Fibroblast of lung (primary cell): ENCODE results near the gene IZUMO2. TPM values are rescaled to one million over a fixed set of nuclear protein-coding genes. Genes with fewer than 3 reads are reported as not detected.

Experiments
- DNase-seq, 2 donors: peaks; one replicate each; pipeline versions ENCODE4 v3.0.0 to v3.0.0-alpha.2; 2010; ENCODE audit warnings: low read depth in 2 of 2
- H2AFZ ChIP-seq: 2 replicates; pipeline ENCODE4 v1.5.1; 2012; ENCODE audit warnings: low read length, control low read depth, inconsistent platforms
- H3K27ac ChIP-seq: 2 replicates; pipeline ENCODE4 v1.5.1; 2011; ENCODE audit warnings: low read length, control low read depth; ENCODE audit not compliant: insufficient read depth
- H3K27me3 ChIP-seq: 2 replicates; pipeline ENCODE4 v1.5.1; 2011; ENCODE audit warnings: mild to moderate bottlenecking, low read length; ENCODE audit not compliant: control insufficient read depth, insufficient read depth
- H3K36me3 ChIP-seq: 2 replicates; pipeline ENCODE4 v1.5.1; 2011; ENCODE audit warnings: low read length; ENCODE audit not compliant: control insufficient read depth, insufficient read depth
- H3K4me1 ChIP-seq: 2 replicates; pipeline ENCODE4 v1.5.1; 2011; ENCODE audit warnings: low read length; ENCODE audit not compliant: control insufficient read depth, insufficient read depth; ENCODE audit errors: extremely low read depth
- H3K4me2 ChIP-seq: 2 replicates; pipeline ENCODE4 v1.5.1; 2011; ENCODE audit warnings: low read length, control low read depth; ENCODE audit not compliant: insufficient read depth; ENCODE audit errors: extremely low read depth
- H3K4me3 ChIP-seq, 4 experiments: fragments of 200-600 bp in 1 of 4; sonication (generic) in 1 of 4; replicated peaks in 1 of 4; 2 replicates each; pipeline ENCODE4 v1.5.1; 2011 to 2016; ENCODE audit warnings: low read length in 4 of 4, low read depth in 3 of 4, mild to moderate bottlenecking in 3 of 4, control low read depth in 2 of 4, inconsistent platforms in 1 of 4, mixed read lengths in 1 of 4; ENCODE audit not compliant: insufficient read depth in 1 of 4; ENCODE audit errors: control extremely low read depth in 1 of 4
- H3K79me2 ChIP-seq: 2 replicates; pipeline ENCODE4 v1.5.1; 2012; ENCODE audit warnings: mild to moderate bottlenecking, low read length, inconsistent platforms; ENCODE audit not compliant: control insufficient read depth, insufficient read depth
- H3K9ac ChIP-seq: 2 replicates; pipeline ENCODE4 v1.5.1; 2011; ENCODE audit warnings: mild to moderate bottlenecking, low read length, control low read depth; ENCODE audit not compliant: insufficient read depth
- H3K9me3 ChIP-seq: 2 replicates; pipeline ENCODE4 v1.5.1; 2012; ENCODE audit warnings: low read depth, low read length; ENCODE audit not compliant: control insufficient read depth, insufficient read depth
- H4K20me1 ChIP-seq: 2 replicates; pipeline ENCODE4 v1.5.1; 2011; ENCODE audit warnings: low read length; ENCODE audit not compliant: control insufficient read depth, insufficient read depth; ENCODE audit errors: extremely low read depth
- CTCF ChIP-seq, 2 donors: IDR thresholded peaks in 1 of 2; conservative IDR thresholded peaks in 1 of 2; 1 replicate in 1 of 2; 2 replicates in 1 of 2; pipeline ENCODE4 v1.5.1; 2011 to 2012; ENCODE audit warnings: low read length in 2 of 2, control low read depth in 1 of 2, inconsistent platforms in 1 of 2, low read depth in 1 of 2, mild to moderate bottlenecking in 1 of 2
- EZH2 ChIP-seq: IDR thresholded peaks from 2 replicates; pipeline ENCODE4 v1.5.1; 2012; ENCODE audit warnings: low read length, control low read depth, mild to moderate bottlenecking; ENCODE audit errors: missing control alignments
- polyA minus RNA-seq: library from RNA; depleted of rRNA, polyadenylated mRNA; stranded (reverse); fragments of >200 nt; gene quantifications from 2 replicates; pipeline ENCODE4 v1.2.3, GENCODE V29; 2011; ENCODE audit warnings: low replicate concordance
- polyA plus RNA-seq, 2 donors: library from polyadenylated mRNA; depleted of rRNA in 1 of 2; stranded (reverse) in 1 of 2; unstranded in 1 of 2; fragments of >200 nt; gene quantifications; 2 replicates each; pipeline ENCODE4 v1.2.1, GENCODE V29; 2011 to 2012; ENCODE audit warnings: missing spikeins in 1 of 2
- total RNA-seq: library from RNA; depleted of rRNA; stranded (reverse); fragments of >200 nt; gene quantifications from 2 replicates; pipeline ENCODE4 v1.2.1, GENCODE V29; 2014

IZUMO2 gene
- total RNA-seq (not detected in 2 replicates), polyA plus RNA-seq (not detected in 2 replicates), polyA minus RNA-seq (not detected in 2 replicates)
- polyA plus RNA-seq (2012), result not detected in 2 replicates

- Histone ChIP-seq H3K36me3 (no peaks in the 10 kb centered on the region), H3K79me2 (no peaks in the 10 kb centered on the region), H3K4me3 (no peak within 1 kb of the TSS), H3K9ac (no peak within 1 kb of the TSS), H3K27ac (no peak within 1 kb of the TSS), H3K4me1 (no peaks in the 10 kb centered on the region), H2AFZ (no peak within 1 kb of the TSS), H3K9me3 (no peaks in the 10 kb centered on the region), H3K4me2 (no peak within 1 kb of the TSS), H3K27me3 (no peaks in the 10 kb centered on the region), H4K20me1 (no peaks in the 10 kb centered on the region)
- DNase-seq, result no peak
- TF ChIP-seq EZH2 (no peak), CTCF (conservative IDR thresholded peaks at IDR 0.05 in 1 of 2, IDR thresholded peaks at IDR 0.05 in 1 of 2; ENCODE audit: low read depth in 1 of 2, low read length in 2 of 2) (no peak)
These were observed at the start of gene IZUMO2 for GRCh38 chr19:50162988-50163387. Gene IZUMO2 (minus strand): TSS chr19:50163281. CDS start chr19:50163194, 87 bp downstream.

GRCh38 chr19:50210425-50210824, 47.3 kb upstream of the IZUMO2 start:
- H3K4me3 ChIP-seq, result no peak overlapping the region
- no peaks in the 10 kb centered on the region for H3K4me1 ChIP-seq
- no peaks in the 10 kb centered on the region for H3K9me3 ChIP-seq
- H3K27ac ChIP-seq, result no peak overlapping the region
- no peaks in the 10 kb centered on the region for H3K36me3 ChIP-seq
- H4K20me1 ChIP-seq, result no peaks in the 10 kb centered on the region
- H3K4me2 ChIP-seq, result no peak overlapping the region
- no peak for TF ChIP-seq CTCF (conservative IDR thresholded peaks at IDR 0.05 in 1 of 2, IDR thresholded peaks at IDR 0.05 in 1 of 2; ENCODE audit: low read depth in 1 of 2, low read length in 2 of 2)
- no peak for TF ChIP-seq EZH2
- no peak overlapping the region for H3K9ac ChIP-seq
- H3K79me2 ChIP-seq, result no peaks in the 10 kb centered on the region
- H2AFZ ChIP-seq, result no peak overlapping the region
- no peak for DNase-seq
- no peaks in the 10 kb centered on the region for H3K27me3 ChIP-seq

GRCh38 chr19:50209131-50209530, 46.0 kb upstream of the IZUMO2 start:
- Histone ChIP-seq H3K27me3 (no peaks in the 10 kb centered on the region), H3K4me2 (no peak overlapping the region)

More at GRCh38 chr19:50209131-50209530, 46.0 kb upstream of the IZUMO2 start:
- no peak overlapping the region for H3K4me3 ChIP-seq
- no peak for TF ChIP-seq CTCF (conservative IDR thresholded peaks at IDR 0.05 in 1 of 2, IDR thresholded peaks at IDR 0.05 in 1 of 2; ENCODE audit: low read depth in 1 of 2, low read length in 2 of 2)
- no peak for TF ChIP-seq EZH2
- H3K36me3 ChIP-seq, result no peaks in the 10 kb centered on the region
- no peaks in the 10 kb centered on the region for H3K9me3 ChIP-seq
- H3K27ac ChIP-seq, result no peak overlapping the region
- H3K4me1 ChIP-seq, result no peaks in the 10 kb centered on the region
- no peak overlapping the region for H2AFZ ChIP-seq
- no peaks in the 10 kb centered on the region for H4K20me1 ChIP-seq
- no peaks in the 10 kb centered on the region for H3K79me2 ChIP-seq
- H3K9ac ChIP-seq, result no peak overlapping the region
- DNase-seq, result no peak
